GM12875 (cell line): ENCODE measurements around the gene NSD2.

ENCODE experiments used
- H3K4me3 ChIP-seq: one replicate; pipeline ENCODE4 v1.5.1; 2011; ENCODE audit warnings: low read depth, low read length, control low read depth
- CTCF ChIP-seq: IDR thresholded peaks from 2 replicates; pipeline ENCODE4 v1.5.1; 2011; ENCODE audit warnings: low read depth, mild to moderate bottlenecking, control low read depth, inconsistent platforms, low read length, moderate library complexity, borderline replicate concordance; ENCODE audit not compliant: insufficient read depth

Gene NSD2

GRCh38 chr4:2006367-2006766, 135.2 kb downstream of the NSD2 start:
- no peak for TF ChIP-seq CTCF

GRCh38 chr4:2006956-2007653, 135.9 kb downstream of the NSD2 start:
- TF ChIP-seq CTCF: no peak
- peak overlapping the region; percentile 89 for H3K4me3 ChIP-seq

More at GRCh38 chr4:2006367-2006766, 135.2 kb downstream of the NSD2 start:
- no peak overlapping the region for H3K4me3 ChIP-seq

- peak overlapping the region; percentile 89 for H3K4me3 ChIP-seq
- no peak for TF ChIP-seq CTCF
These were observed 136.8 kb downstream of the NSD2 start for GRCh38 chr4:2007804-2008670.

- TF ChIP-seq CTCF: no peak
- H3K4me3 ChIP-seq: peak overlapping the region; percentile 89
These were observed 137.4 kb downstream of the NSD2 start for GRCh38 chr4:2008671-2008920.

- peak within 1 kb of the TSS; percentile 89 for H3K4me3 ChIP-seq
- no peak; the same call in 1 of the 2 replicates for TF ChIP-seq CTCF
These were observed 137.9 kb downstream of the NSD2 start, which contains the start of gene NELFA for GRCh38 chr4:2008921-2009650. TSS of gene NELFA (minus strand) at chr4:2008974. CDS start at chr4:2008959, 15 bp downstream.

GRCh38 chr4:2009651-2010233, 138.5 kb downstream of the NSD2 start:
- peak overlapping the region; percentile 89 for H3K4me3 ChIP-seq
- TF ChIP-seq CTCF: no peak
